Suprapubic skin (tissue), 4 donors: ENCODE measurements around the gene NPEPL1. TPM values are rescaled to one million over a fixed set of nuclear protein-coding genes. Genes with fewer than 3 reads are reported as not detected.

Experiments
- DNase-seq, 2 donors: peaks; one replicate each; pipeline ENCODE4 v3.0.0-alpha.2; 2019; ENCODE audit warnings: low spot score in 2 of 2
- H3K27ac ChIP-seq: fragments of 200-600 bp; sonication (generic); one replicate; pipeline ENCODE4 v1.5.1; 2019
- H3K27me3 ChIP-seq: fragments of 200-600 bp; sonication (generic); one replicate; pipeline ENCODE4 v1.5.1; 2019
- H3K36me3 ChIP-seq: fragments of 200-600 bp; sonication (generic); one replicate; pipeline ENCODE4 v1.5.1; 2019
- H3K4me1 ChIP-seq: fragments of 200-600 bp; sonication (generic); one replicate; pipeline ENCODE4 v1.5.1; 2019
- H3K4me3 ChIP-seq: fragments of 200-600 bp; sonication (generic); one replicate; pipeline ENCODE4 v1.5.1; 2019; ENCODE audit warnings: mild to moderate bottlenecking
- H3K9me3 ChIP-seq: fragments of 200-600 bp; sonication (generic); one replicate; pipeline ENCODE4 v1.5.1; 2019
- CTCF ChIP-seq, 2 donors: fragments of 200-600 bp in 1 of 2; fragments of 450-650 bp in 1 of 2; sonication (generic) in 1 of 2; IDR thresholded peaks; one replicate each; pipeline ENCODE4 v1.5.1; 2016 to 2019; ENCODE audit warnings: antibody characterized with exemption in 2 of 2, mild to moderate bottlenecking in 1 of 2, moderate library complexity in 1 of 2
- EP300 ChIP-seq: sonication (generic); formaldehyde crosslinking; IDR thresholded peaks from one replicate; pipeline ENCODE4 v1.6.1; 2017; ENCODE audit warnings: antibody characterized with exemption
- POLR2A ChIP-seq, 2 donors: fragments of 450-650 bp; IDR thresholded peaks; one replicate each; pipeline ENCODE4 v1.6.1; 2017; ENCODE audit warnings: antibody characterized with exemption in 2 of 2, mild to moderate bottlenecking in 2 of 2, moderate library complexity in 2 of 2
- POLR2AphosphoS5 ChIP-seq, 3 donors: sonication (generic); formaldehyde crosslinking; IDR thresholded peaks; one replicate each; pipeline ENCODE4 v1.6.1; 2017; ENCODE audit warnings: antibody characterized with exemption in 3 of 3
- WGBS: methylation state at CpG from one replicate; pipeline ENCODE4 v1.1.5; 2018; 5-methylcytosine and 5-hydroxymethylcytosine counted together
- total RNA-seq, 4 donors: library from RNA; depleted of rRNA; stranded (reverse); fragments of >200 nt; gene quantifications; one replicate each; pipeline ENCODE4 v1.1.0, GENCODE V29; 2016

NPEPL1 gene
- total RNA-seq, 4 donors from 2014 or later, result 21.0 to 69.2 (median 42.0) TPM

DNA sequence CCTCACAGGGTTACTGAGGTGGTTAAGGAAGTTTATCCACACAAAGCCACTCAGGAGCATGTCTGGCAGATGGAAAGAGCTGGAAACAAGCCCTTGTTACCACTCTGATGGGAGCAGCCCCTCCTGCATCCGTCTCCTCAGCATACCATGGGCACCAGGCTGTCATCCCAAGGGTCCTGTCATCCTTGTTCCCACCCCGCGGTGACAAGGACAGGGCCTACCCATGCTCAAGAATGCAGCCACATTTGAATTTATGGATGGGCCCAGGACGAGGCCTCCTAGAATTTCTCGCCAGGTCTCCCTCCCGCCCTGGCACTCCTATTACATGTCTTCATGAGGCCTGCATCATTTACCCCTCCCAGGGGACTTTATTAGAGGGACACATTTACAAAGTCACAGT lies 60.0 kb downstream of the NPEPL1 start:
- Histone ChIP-seq H3K4me3 (no peak overlapping the region), H3K36me3 (no peaks in the 10 kb centered on the region), H3K9me3 (no peaks in the 10 kb centered on the region), H3K27ac (no peak overlapping the region), H3K4me1 (no peaks in the 10 kb centered on the region), H3K27me3 (peaks cover 44% of the 10 kb centered on the region)
- no peak for DNase-seq
- TF ChIP-seq POLR2AphosphoS5 (IDR thresholded peaks at IDR 0.05) (no peak), CTCF (IDR thresholded peaks at IDR 0.05) (no peak), POLR2A (IDR thresholded peaks at IDR 0.05) (no peak), EP300 (no peak)
- WGBS, result 92% methylated on average over 6 of the region's 6 CpGs

- no peak overlapping the region for H3K4me3 ChIP-seq
- DNase-seq, result no peak
- WGBS, result 79% methylated on average over 14 of the region's 14 CpGs
- H3K27me3 ChIP-seq, result peaks cover 38% of the 10 kb centered on the region
- TF ChIP-seq POLR2AphosphoS5 (IDR thresholded peaks at IDR 0.05), result no peak
- TF ChIP-seq CTCF (IDR thresholded peaks at IDR 0.05), result no peak
- TF ChIP-seq POLR2A (IDR thresholded peaks at IDR 0.05), result no peak
- TF ChIP-seq EP300, result no peak
- H3K4me1 ChIP-seq, result no peaks in the 10 kb centered on the region
- H3K9me3 ChIP-seq, result no peaks in the 10 kb centered on the region
- H3K27ac ChIP-seq, result no peak overlapping the region
- H3K36me3 ChIP-seq, result no peaks in the 10 kb centered on the region
Measured at GRCh38 chr20:58753267-58753921, 60.8 kb downstream of the NPEPL1 start.

- Histone ChIP-seq H3K36me3 (no peaks in the 10 kb centered on the region), H3K27me3 (peaks cover 38% of the 10 kb centered on the region), H3K4me1 (no peaks in the 10 kb centered on the region), H3K4me3 (no peak overlapping the region), H3K9me3 (no peaks in the 10 kb centered on the region), H3K27ac (no peak overlapping the region)
- WGBS, result 67% methylated on average over 15 of the region's 17 CpGs
- TF ChIP-seq POLR2AphosphoS5 (IDR thresholded peaks at IDR 0.05) (no peak), EP300 (no peak), CTCF (IDR thresholded peaks at IDR 0.05) (no peak), POLR2A (IDR thresholded peaks at IDR 0.05) (no peak)
- no peak for DNase-seq
Measured at GRCh38 chr20:58753922-58754551, 61.4 kb downstream of the NPEPL1 start.

- Histone ChIP-seq H3K4me3 (no peak overlapping the region), H3K27ac (no peak overlapping the region), H3K36me3 (no peaks in the 10 kb centered on the region), H3K9me3 (no peaks in the 10 kb centered on the region), H3K4me1 (no peaks in the 10 kb centered on the region), H3K27me3 (peaks cover 38% of the 10 kb centered on the region)
- no peak for DNase-seq
- WGBS, result 81% methylated on average over 7 of the region's 8 CpGs
- no peak for TF ChIP-seq CTCF (IDR thresholded peaks at IDR 0.05)
- no peak for TF ChIP-seq POLR2AphosphoS5 (IDR thresholded peaks at IDR 0.05)
- TF ChIP-seq EP300, result no peak
- no peak for TF ChIP-seq POLR2A (IDR thresholded peaks at IDR 0.05)
Measured at GRCh38 chr20:58754584-58754983, 62.0 kb downstream of the NPEPL1 start.

- no peaks in the 10 kb centered on the region for H3K36me3 ChIP-seq
- WGBS, result 93% methylated on average over 18 of the region's 18 CpGs
Measured at GRCh38 chr20:58755062-58755697, 62.6 kb downstream of the NPEPL1 start.

More at GRCh38 chr20:58755062-58755697, 62.6 kb downstream of the NPEPL1 start:
- Histone ChIP-seq H3K27me3 (peaks cover 36% of the 10 kb centered on the region), H3K4me3 (no peak overlapping the region), H3K27ac (no peak overlapping the region), H3K4me1 (no peaks in the 10 kb centered on the region), H3K9me3 (no peaks in the 10 kb centered on the region)
- TF ChIP-seq CTCF (IDR thresholded peaks at IDR 0.05), result no peak
- TF ChIP-seq EP300, result no peak
- no peak for TF ChIP-seq POLR2AphosphoS5 (IDR thresholded peaks at IDR 0.05)
- no peak for TF ChIP-seq POLR2A (IDR thresholded peaks at IDR 0.05)
- no peak for DNase-seq
